ENCODE data around the gene SLCO4A1. TPM values are rescaled to one million over a fixed set of nuclear protein-coding genes. Genes with fewer than 3 reads are reported as not detected.

SLCO4A1 gene
- total RNA-seq, 2 donors from 2014 or later = 2.9 to 5.0 TPM

GRCh38 chr20:62656197-62656918, 14.1 kb downstream of the SLCO4A1 start:
- H3K27ac Mint-ChIP-seq = no peak overlapping the region
- H3K4me1 Mint-ChIP-seq = peaks cover 5% of the 10 kb centered on the region
- no peak for TF ChIP-seq CTCF (conservative IDR thresholded peaks at IDR 0.05)
- no peak overlapping the region for H3K27ac ChIP-seq (ENCODE audit: low read depth, low read length)
- H3K36me3 Mint-ChIP-seq (ENCODE audit: low read depth) = no peaks in the 10 kb centered on the region
- H3K9me3 ChIP-seq (ENCODE audit: control insufficient read depth, low read length) = no peaks in the 10 kb centered on the region
- H3K9me3 Mint-ChIP-seq = no peaks in the 10 kb centered on the region
- no peak for DNase-seq
- no peak overlapping the region for H3K9ac ChIP-seq (ENCODE audit: extremely low read depth, low read length, poor library complexity, severe bottlenecking)
- 87 to 90% methylated on average over 28 to 39 of the region's 39 CpGs for WGBS, 2 experiments (ENCODE audit: insufficient coverage in 1 of 2, insufficient read length in 1 of 2)
- H3K27me3 Mint-ChIP-seq (ENCODE audit: insufficient read depth) = no peaks in the 10 kb centered on the region
- H3K36me3 ChIP-seq (ENCODE audit: control insufficient read depth, insufficient read depth, low read length) = no peaks in the 10 kb centered on the region
- H3K4me3 Mint-ChIP-seq = no peak overlapping the region
- no peak overlapping the region for H3K4me3 ChIP-seq (ENCODE audit: low read length)
- no peaks in the 10 kb centered on the region for H3K27me3 ChIP-seq (ENCODE audit: control insufficient read depth, insufficient read depth, low read length, poor library complexity, severe bottlenecking)
- no peaks in the 10 kb centered on the region for H3K4me1 ChIP-seq (ENCODE audit: control insufficient read depth, insufficient read depth, low read length)

- no peak overlapping the region for H3K27ac Mint-ChIP-seq
These were observed 14.8 kb downstream of the SLCO4A1 start for GRCh38 chr20:62656919-62657588.

GRCh38 chr20:62657589-62657942, 15.3 kb downstream of the SLCO4A1 start:
- no peak overlapping the region for H3K27ac ChIP-seq (ENCODE audit: low read depth, low read length)
- TF ChIP-seq CTCF (conservative IDR thresholded peaks at IDR 0.05) = no peak
- DNase-seq = no peak
- no peaks in the 10 kb centered on the region for H3K4me1 ChIP-seq (ENCODE audit: control insufficient read depth, insufficient read depth, low read length)
- no peaks in the 10 kb centered on the region for H3K9me3 Mint-ChIP-seq
- no peak overlapping the region for H3K27ac Mint-ChIP-seq
- 88 to 95% methylated on average over 5 to 7 of the region's 7 CpGs for WGBS, 2 experiments (ENCODE audit: insufficient coverage in 1 of 2, insufficient read length in 1 of 2)
- no peaks in the 10 kb centered on the region for H3K36me3 ChIP-seq (ENCODE audit: control insufficient read depth, insufficient read depth, low read length)
- no peaks in the 10 kb centered on the region for H3K4me1 Mint-ChIP-seq
- H3K9ac ChIP-seq (ENCODE audit: extremely low read depth, low read length, poor library complexity, severe bottlenecking) = no peak overlapping the region
- no peak overlapping the region for H3K4me3 ChIP-seq (ENCODE audit: low read length)
- H3K9me3 ChIP-seq (ENCODE audit: control insufficient read depth, low read length) = no peaks in the 10 kb centered on the region
- H3K27me3 ChIP-seq (ENCODE audit: control insufficient read depth, insufficient read depth, low read length, poor library complexity, severe bottlenecking) = no peaks in the 10 kb centered on the region
- H3K36me3 Mint-ChIP-seq (ENCODE audit: low read depth) = no peaks in the 10 kb centered on the region
- H3K4me3 Mint-ChIP-seq = no peak overlapping the region
- H3K27me3 Mint-ChIP-seq (ENCODE audit: insufficient read depth) = no peaks in the 10 kb centered on the region

More at GRCh38 chr20:62656919-62657588, 14.8 kb downstream of the SLCO4A1 start:
- no peaks in the 10 kb centered on the region for H3K4me1 ChIP-seq (ENCODE audit: control insufficient read depth, insufficient read depth, low read length)
- no peak overlapping the region for H3K27ac ChIP-seq (ENCODE audit: low read depth, low read length)
- Mint-ChIP-seq H3K4me1 (peaks cover 4% of the 10 kb centered on the region), H3K9me3 (no peaks in the 10 kb centered on the region), H3K4me3 (no peak overlapping the region), H3K36me3 (ENCODE audit: low read depth) (no peaks in the 10 kb centered on the region), H3K27me3 (ENCODE audit: insufficient read depth) (no peaks in the 10 kb centered on the region)
- H3K9me3 ChIP-seq (ENCODE audit: control insufficient read depth, low read length) = no peaks in the 10 kb centered on the region
- 95 to 98% methylated on average over 20 to 37 of the region's 37 CpGs for WGBS, 2 experiments (ENCODE audit: insufficient coverage in 1 of 2, insufficient read length in 1 of 2)
- H3K4me3 ChIP-seq (ENCODE audit: low read length) = no peak overlapping the region
- TF ChIP-seq CTCF (conservative IDR thresholded peaks at IDR 0.05) = no peak
- no peak for DNase-seq
- H3K36me3 ChIP-seq (ENCODE audit: control insufficient read depth, insufficient read depth, low read length) = no peaks in the 10 kb centered on the region
- no peaks in the 10 kb centered on the region for H3K27me3 ChIP-seq (ENCODE audit: control insufficient read depth, insufficient read depth, low read length, poor library complexity, severe bottlenecking)
- no peak overlapping the region for H3K9ac ChIP-seq (ENCODE audit: extremely low read depth, low read length, poor library complexity, severe bottlenecking)
